Ascending aorta (tissue), 2 donors: ENCODE measurements around the gene CYP26B1. TPM values are rescaled to one million over a fixed set of nuclear protein-coding genes. Genes with fewer than 3 reads are reported as not detected.

ENCODE experiments used
- DNase-seq, 2 donors: peaks; one replicate each; pipeline ENCODE4 v3.0.0-alpha.2; 2019; ENCODE audit warnings: low spot score in 2 of 2
- H3K27ac ChIP-seq, 2 donors: fragments of 200-600 bp; sonication (generic); one replicate each; pipeline ENCODE4 v1.5.1; 2016 to 2017; ENCODE audit warnings: mild to moderate bottlenecking in 1 of 2
- H3K27me3 ChIP-seq: fragments of 200-600 bp; sonication (generic); one replicate; pipeline ENCODE4 v1.5.1; 2017
- H3K36me3 ChIP-seq, 2 donors: fragments of 200-600 bp; sonication (generic); one replicate each; pipeline ENCODE4 v1.5.1; 2016
- H3K4me1 ChIP-seq, 2 donors: fragments of 200-600 bp; sonication (generic); one replicate each; pipeline ENCODE4 v1.5.1; 2016 to 2017; ENCODE audit warnings: mild to moderate bottlenecking in 1 of 2
- H3K4me3 ChIP-seq, 2 donors: fragments of 200-600 bp; sonication (generic); one replicate each; pipeline ENCODE4 v1.5.1; 2016 to 2017; ENCODE audit warnings: mild to moderate bottlenecking in 1 of 2
- H3K9me3 ChIP-seq, 2 donors: fragments of 200-600 bp; sonication (generic); one replicate each; pipeline ENCODE4 v1.5.1; 2016
- intact Hi-C: fragments of 100-400 bp; cut with DNase I; formaldehyde crosslinking; loops from one replicate; pipeline ENCODE4 v1.15.1; 2023
- total RNA-seq: library from RNA; depleted of rRNA; stranded (reverse); fragments of >200 nt; gene quantifications from one replicate; pipeline ENCODE4 v1.1.0, GENCODE V29; 2016
- TF ChIP-seq, protein P1 (sequence below), 3 experiments: fragments of 200-600 bp in 2 of 3; fragments of 450-650 bp in 1 of 3; sonication (generic) in 2 of 3; IDR thresholded peaks; one replicate each; pipeline ENCODE4 v1.5.1; 2016 to 2019; ENCODE audit warnings: antibody characterized with exemption in 3 of 3, mild to moderate bottlenecking in 1 of 3, moderate library complexity in 1 of 3

The CYP26B1 gene
- total RNA-seq, 1 donor from 2014 or later, result 18.6 TPM

DNA sequence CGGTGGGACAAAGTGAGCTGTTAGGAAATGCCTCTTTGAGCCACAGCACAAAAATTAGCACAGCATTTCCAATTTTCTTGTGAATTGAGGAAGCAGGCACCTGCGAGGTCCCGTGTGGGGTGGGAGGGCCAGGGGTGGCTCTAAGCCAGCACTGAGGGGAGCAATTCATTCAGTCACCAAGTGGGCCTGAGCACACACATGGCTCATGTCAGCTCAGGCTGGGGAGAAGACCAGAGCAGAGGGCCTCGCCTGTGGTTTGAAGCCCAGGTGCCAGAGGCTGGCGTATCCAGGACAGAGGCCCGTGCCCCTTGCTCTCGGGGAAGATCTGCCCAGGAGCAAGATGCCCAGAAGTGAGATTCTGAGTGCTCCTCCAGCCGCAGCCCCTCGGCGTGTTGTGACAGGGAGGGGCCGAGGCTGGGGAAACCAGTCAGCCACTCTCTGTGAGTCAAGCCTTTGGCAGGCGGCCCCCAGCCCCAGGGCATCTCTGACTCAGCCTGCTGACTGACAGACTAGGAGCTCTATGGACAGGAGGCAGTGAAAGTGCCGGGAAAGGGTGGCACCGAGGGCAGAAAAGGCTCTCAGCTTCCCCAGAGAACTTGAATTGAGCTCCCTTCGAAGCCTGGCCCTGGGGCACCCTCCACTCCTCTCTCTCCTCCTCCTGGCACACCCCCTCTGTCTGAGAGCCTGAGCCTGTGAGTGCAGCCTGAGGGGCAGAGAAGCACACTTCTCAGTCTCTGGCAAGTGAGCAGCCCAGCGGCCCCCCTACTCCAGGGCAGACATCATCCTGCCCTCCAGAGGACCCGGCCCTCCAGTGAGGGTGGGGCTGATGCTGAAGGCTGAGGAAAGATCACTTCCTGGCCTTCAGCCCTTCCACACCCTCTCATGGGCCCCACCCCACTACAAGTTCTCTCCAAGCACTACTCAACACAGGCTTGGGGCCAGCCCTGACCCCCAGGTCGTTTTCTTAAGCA lies 32.3 kb downstream of the CYP26B1 start:
- TF ChIP-seq, protein P1, sequence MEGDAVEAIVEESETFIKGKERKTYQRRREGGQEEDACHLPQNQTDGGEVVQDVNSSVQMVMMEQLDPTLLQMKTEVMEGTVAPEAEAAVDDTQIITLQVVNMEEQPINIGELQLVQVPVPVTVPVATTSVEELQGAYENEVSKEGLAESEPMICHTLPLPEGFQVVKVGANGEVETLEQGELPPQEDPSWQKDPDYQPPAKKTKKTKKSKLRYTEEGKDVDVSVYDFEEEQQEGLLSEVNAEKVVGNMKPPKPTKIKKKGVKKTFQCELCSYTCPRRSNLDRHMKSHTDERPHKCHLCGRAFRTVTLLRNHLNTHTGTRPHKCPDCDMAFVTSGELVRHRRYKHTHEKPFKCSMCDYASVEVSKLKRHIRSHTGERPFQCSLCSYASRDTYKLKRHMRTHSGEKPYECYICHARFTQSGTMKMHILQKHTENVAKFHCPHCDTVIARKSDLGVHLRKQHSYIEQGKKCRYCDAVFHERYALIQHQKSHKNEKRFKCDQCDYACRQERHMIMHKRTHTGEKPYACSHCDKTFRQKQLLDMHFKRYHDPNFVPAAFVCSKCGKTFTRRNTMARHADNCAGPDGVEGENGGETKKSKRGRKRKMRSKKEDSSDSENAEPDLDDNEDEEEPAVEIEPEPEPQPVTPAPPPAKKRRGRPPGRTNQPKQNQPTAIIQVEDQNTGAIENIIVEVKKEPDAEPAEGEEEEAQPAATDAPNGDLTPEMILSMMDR (IDR thresholded peaks at IDR 0.05), result no peak

GRCh38 chr2:72114693-72115051 lies 33.0 kb downstream of the CYP26B1 start:
- no peak for DNase-seq
- Histone ChIP-seq H3K27me3 (no peaks in the 10 kb centered on the region), H3K36me3 (no peaks in the 10 kb centered on the region), H3K27ac (peak overlapping the region in 1 of 2 donors; percentile 72), H3K4me3 (no peak overlapping the region), H3K9me3 (no peaks in the 10 kb centered on the region), H3K4me1 (peaks cover 0 to 11% of the 10 kb centered on the region in 2 donors)
- intact Hi-C loops, result no loop called here
- TF ChIP-seq, protein P1 (IDR thresholded peaks at IDR 0.05), result no peak

More for the DNA sequence above, 32.3 kb downstream of the CYP26B1 start:
- Histone ChIP-seq H3K36me3 (no peaks in the 10 kb centered on the region), H3K27ac (peak overlapping the region; percentile 53 to 72), H3K4me1 (peaks cover 0 to 11% of the 10 kb centered on the region in 2 donors), H3K4me3 (no peak overlapping the region), H3K9me3 (no peaks in the 10 kb centered on the region), H3K27me3 (no peaks in the 10 kb centered on the region)
- DNase-seq, result peak; percentile 55 to 88
- intact Hi-C loops, result no loop called here

- H3K27me3 ChIP-seq, result no peaks in the 10 kb centered on the region
- H3K36me3 ChIP-seq, result no peaks in the 10 kb centered on the region
- TF ChIP-seq, protein P1 (IDR thresholded peaks at IDR 0.05), result no peak
- no peak overlapping the region for H3K4me3 ChIP-seq
- peaks cover 0 to 11% of the 10 kb centered on the region in 2 donors for H3K4me1 ChIP-seq
- H3K27ac ChIP-seq, result no peak overlapping the region
- intact Hi-C loops, result no loop called here
- H3K9me3 ChIP-seq, result no peaks in the 10 kb centered on the region
- no peak for DNase-seq
These were observed 33.6 kb downstream of the CYP26B1 start for GRCh38 chr2:72113847-72114692.

DNA sequence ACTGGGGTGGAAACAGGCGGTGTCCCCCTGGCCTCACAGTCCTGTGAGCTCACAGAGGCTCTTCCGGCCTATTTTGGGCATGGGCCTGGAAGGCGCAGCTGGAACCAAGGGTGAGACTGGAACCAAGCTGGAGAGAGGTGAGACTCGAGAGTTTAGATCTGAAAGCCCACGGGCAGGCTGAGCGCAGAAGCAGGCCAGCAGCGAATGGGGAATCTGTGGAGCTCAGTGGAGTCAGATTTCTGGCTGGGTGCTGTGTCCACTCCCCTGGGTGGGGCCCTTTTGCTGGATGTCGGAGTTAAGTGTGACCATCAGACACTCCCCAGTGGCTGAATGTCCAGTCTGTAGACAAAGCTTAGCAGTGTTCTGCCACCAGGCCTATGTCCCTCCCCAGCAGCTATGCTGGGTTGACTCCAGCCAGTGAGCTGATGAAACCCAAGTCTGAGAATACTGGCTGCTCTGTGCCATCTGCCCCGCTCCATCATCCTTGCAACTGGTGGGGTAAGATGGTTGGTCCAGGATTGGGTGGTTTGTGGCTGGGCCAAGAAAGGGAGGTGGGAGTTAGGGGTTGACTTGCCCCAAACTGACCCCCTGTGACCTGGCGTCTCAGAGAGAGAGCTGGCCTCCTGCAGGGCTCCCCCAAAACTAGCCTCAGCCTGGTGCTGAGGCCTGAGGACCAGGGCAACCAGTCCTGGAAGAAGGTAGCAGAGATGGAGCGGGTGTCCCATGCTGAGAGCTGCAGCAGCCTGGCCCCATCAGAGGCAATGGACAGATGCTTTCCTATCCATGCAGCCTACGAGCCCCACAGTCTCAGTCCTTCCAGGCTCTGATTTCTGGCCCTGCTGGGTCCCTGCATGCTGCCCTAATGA lies 34.4 kb downstream of the CYP26B1 start:
- Histone ChIP-seq H3K9me3 (no peaks in the 10 kb centered on the region), H3K4me1 (peaks cover 0 to 11% of the 10 kb centered on the region in 2 donors), H3K27me3 (no peaks in the 10 kb centered on the region), H3K27ac (no peak overlapping the region), H3K4me3 (no peak overlapping the region), H3K36me3 (no peaks in the 10 kb centered on the region)
- TF ChIP-seq, protein P1 (IDR thresholded peaks at IDR 0.05), result no peak
- DNase-seq, result no peak
- intact Hi-C loops, result no loop called here

GRCh38 chr2:72112401-72112800 lies 35.3 kb downstream of the CYP26B1 start:
- Histone ChIP-seq H3K27ac (no peak overlapping the region), H3K27me3 (no peaks in the 10 kb centered on the region), H3K36me3 (no peaks in the 10 kb centered on the region), H3K4me3 (no peak overlapping the region), H3K9me3 (no peaks in the 10 kb centered on the region), H3K4me1 (peaks cover 0 to 11% of the 10 kb centered on the region in 2 donors)
- no peak for DNase-seq
- intact Hi-C loops, result no loop called here
- TF ChIP-seq, protein P1 (IDR thresholded peaks at IDR 0.05), result no peak
